CD14-positive monocyte (primary cell): Measurements from ENCODE around the gene TRHDE. TPM values are rescaled to one million over a fixed set of nuclear protein-coding genes. Genes with fewer than 3 reads are reported as not detected.

Experiments
- DNase-seq, 3 donors: peaks; one replicate each; pipeline ENCODE4 v3.0.0-alpha.2; 2011 to 2022
- H2AFZ ChIP-seq: 2 replicates; pipeline ENCODE4 v1.6.0; 2012; ENCODE audit warnings: mild to moderate bottlenecking, low read depth, low read length, inconsistent platforms; ENCODE audit not compliant: insufficient read depth, poor library complexity, severe bottlenecking
- H3K27ac ChIP-seq, 2 donors: 1 replicate in 1 of 2; 2 replicates in 1 of 2; pipeline ENCODE4 v1.5.1; 2012 to 2013; ENCODE audit warnings: low read length in 2 of 2, control low read depth in 1 of 2, inconsistent platforms in 1 of 2, low read depth in 1 of 2, mild to moderate bottlenecking in 1 of 2
- H3K27me3 ChIP-seq, 2 donors: one replicate each; pipeline versions ENCODE4 v1.6.0 to v1.6.1; 2011 to 2013; ENCODE audit warnings: low read length in 2 of 2; ENCODE audit not compliant: control insufficient read depth in 2 of 2, insufficient read depth in 2 of 2
- H3K36me3 ChIP-seq, 2 donors: replicated peaks in 1 of 2; 1 replicate in 1 of 2; 2 replicates in 1 of 2; pipeline versions ENCODE4 v1.5.1 to v1.6.1; 2012 to 2013; ENCODE audit warnings: low read length in 2 of 2, control low read depth in 1 of 2, inconsistent platforms in 1 of 2, mild to moderate bottlenecking in 1 of 2; ENCODE audit not compliant: insufficient read depth in 2 of 2, control insufficient read depth in 1 of 2
- H3K4me1 ChIP-seq, 2 donors: 1 replicate in 1 of 2; 2 replicates in 1 of 2; pipeline versions ENCODE4 v1.5.1 to v1.6.1; 2012 to 2013; ENCODE audit warnings: low read length in 2 of 2, control low read depth in 1 of 2, inconsistent platforms in 1 of 2, mild to moderate bottlenecking in 1 of 2, moderate library complexity in 1 of 2; ENCODE audit not compliant: insufficient read depth in 2 of 2, control insufficient read depth in 1 of 2
- H3K4me2 ChIP-seq: replicated peaks from 2 replicates; pipeline ENCODE3; 2012; ENCODE audit warnings: low read length, moderate library complexity, mild to moderate bottlenecking; ENCODE audit not compliant: poor library complexity, severe bottlenecking; ENCODE audit errors: extremely low read depth
- H3K4me3 ChIP-seq, 3 experiments: fragments of 200-600 bp in 1 of 3; sonication (generic) in 1 of 3; replicated peaks in 1 of 3; 1 replicate in 2 of 3; 2 replicates in 1 of 3; pipeline ENCODE4 v1.5.1; 2011 to 2013; ENCODE audit warnings: low read length in 3 of 3, mild to moderate bottlenecking in 3 of 3, control low read depth in 2 of 3, low read depth in 2 of 3, inconsistent platforms in 1 of 3, moderate library complexity in 1 of 3
- H3K79me2 ChIP-seq: 2 replicates; pipeline ENCODE4 v1.6.0; 2012; ENCODE audit warnings: mild to moderate bottlenecking, control low read depth, inconsistent platforms, low read length, moderate library complexity; ENCODE audit not compliant: insufficient read depth
- H3K9ac ChIP-seq: 2 replicates; pipeline ENCODE4 v1.6.0; 2017; ENCODE audit warnings: low read length, mild to moderate bottlenecking; ENCODE audit not compliant: insufficient read depth, poor library complexity, severe bottlenecking
- H3K9me3 ChIP-seq, 2 donors: replicated peaks in 1 of 2; 1 replicate in 1 of 2; 2 replicates in 1 of 2; pipeline versions ENCODE4 v1.5.1 to v1.6.1; 2012 to 2013; ENCODE audit warnings: low read length in 2 of 2, control low read depth in 1 of 2; ENCODE audit not compliant: control insufficient read depth in 1 of 2, insufficient read depth in 1 of 2
- H4K20me1 ChIP-seq: 2 replicates; pipeline ENCODE4 v1.6.0; 2012; ENCODE audit warnings: mild to moderate bottlenecking, low read length, control low read depth, moderate library complexity; ENCODE audit not compliant: insufficient read depth
- H3K27ac Mint-ChIP-seq, 7 donors: one replicate each; pipeline ENCODE4 v1.8.0; 2020; ENCODE audit warnings: mild to moderate bottlenecking in 7 of 7, mixed read lengths in 7 of 7, moderate library complexity in 6 of 7, inconsistent platforms in 2 of 7
- H3K27me3 Mint-ChIP-seq, 3 donors: one replicate each; pipeline ENCODE4 v1.8.0; 2021 to 2022; ENCODE audit warnings: low read depth in 3 of 3, mild to moderate bottlenecking in 3 of 3, mixed read lengths in 3 of 3, moderate library complexity in 3 of 3, inconsistent platforms in 1 of 3
- H3K36me3 Mint-ChIP-seq, 2 donors: one replicate each; pipeline ENCODE4 v1.8.0; 2020; ENCODE audit warnings: mixed read lengths in 2 of 2, inconsistent platforms in 1 of 2, mild to moderate bottlenecking in 1 of 2
- H3K4me1 Mint-ChIP-seq: one replicate; pipeline ENCODE4 v1.8.0; 2020; ENCODE audit warnings: mild to moderate bottlenecking, mixed read lengths
- H3K4me3 Mint-ChIP-seq, 2 donors: one replicate each; pipeline ENCODE4 v1.8.0; 2020; ENCODE audit warnings: mild to moderate bottlenecking in 2 of 2, mixed read lengths in 2 of 2, moderate library complexity in 1 of 2
- H3K9me3 Mint-ChIP-seq, 7 donors: one replicate each; pipeline ENCODE4 v1.8.0; 2020 to 2022; ENCODE audit warnings: mixed read lengths in 7 of 7, mild to moderate bottlenecking in 6 of 7, moderate library complexity in 6 of 7, inconsistent platforms in 2 of 7
- CTCF ChIP-seq: fragments of 200-600 bp; IDR thresholded peaks from one replicate; pipeline ENCODE4 v1.8.0; 2022; ENCODE audit warnings: antibody characterized with exemption, mild to moderate bottlenecking
- WGBS: methylation state at CpG from one replicate; pipeline ENCODE4 v1.1.5; 2013; ENCODE audit warnings: missing lambda C conversion rate; ENCODE audit not compliant: insufficient coverage; 5-methylcytosine and 5-hydroxymethylcytosine counted together
- intact Hi-C, 2 donors: fragments of 100-400 bp; cut with micrococcal nuclease; formaldehyde crosslinking; loops; one replicate each; pipeline versions ENCODE4 v1.15.0 to v1.15.1; 2023
- polyA plus RNA-seq, 3 donors: library from polyadenylated mRNA; depleted of rRNA in 1 of 3; unstranded in 2 of 3; stranded (reverse) in 1 of 3; fragments of 300-500 nt in 2 of 3; fragments of >200 nt in 1 of 3; fragmentation: Illumina TruSeq in 2 of 3; gene quantifications; 1 replicate in 2 of 3; 2 replicates in 1 of 3; pipeline ENCODE4 v1.2.3, GENCODE V29; 2012 to 2021

TRHDE gene
- polyA plus RNA-seq, 3 donors = not detected

- Mint-ChIP-seq H3K27me3 (peaks cover 0 to 2% (median 0%) of the 10 kb centered on the region in 3 donors), H3K9me3 (peaks cover 0 to 15% (median 2%) of the 10 kb centered on the region in 7 donors), H3K4me3 (no peak overlapping the region), H3K27ac (peak overlapping the region in 1 of 7 donors; percentile 27), H3K36me3 (no peaks in the 10 kb centered on the region), H3K4me1 (no peaks in the 10 kb centered on the region)
- H3K4me1 ChIP-seq = no peaks in the 10 kb centered on the region
- no peak for DNase-seq
- no peak overlapping the region for H3K27ac ChIP-seq
- no peak overlapping the region for H2AFZ ChIP-seq
- intact Hi-C loops = no loop called here
- H4K20me1 ChIP-seq = no peaks in the 10 kb centered on the region
- no peaks in the 10 kb centered on the region for H3K9me3 ChIP-seq
- H3K4me2 ChIP-seq = no peak overlapping the region
- no peak for TF ChIP-seq CTCF
- H3K79me2 ChIP-seq = no peaks in the 10 kb centered on the region
- H3K27me3 ChIP-seq = no peaks in the 10 kb centered on the region
- H3K36me3 ChIP-seq = no peaks in the 10 kb centered on the region
- WGBS = 100% methylated on average over 4 of the region's 7 CpGs
- H3K4me3 ChIP-seq = no peak overlapping the region
- no peak overlapping the region for H3K9ac ChIP-seq
Measured at GRCh38 chr12:72432037-72432604, 160.0 kb downstream of the TRHDE start.

GRCh38 chr12:72433298-72433697 is 161.1 kb downstream of the TRHDE start:
- no peak overlapping the region for H2AFZ ChIP-seq
- H3K36me3 Mint-ChIP-seq = no peaks in the 10 kb centered on the region
- peaks cover 0 to 15% (median 2%) of the 10 kb centered on the region in 7 donors for H3K9me3 Mint-ChIP-seq
- no peak overlapping the region for H3K4me3 ChIP-seq
- no peaks in the 10 kb centered on the region for H3K4me1 Mint-ChIP-seq
- H3K9me3 ChIP-seq = no peaks in the 10 kb centered on the region
- no peak overlapping the region for H3K4me2 ChIP-seq
- no peaks in the 10 kb centered on the region for H3K4me1 ChIP-seq
- H4K20me1 ChIP-seq = no peaks in the 10 kb centered on the region
- no peak overlapping the region for H3K9ac ChIP-seq
- intact Hi-C loops = no loop called here
- no peaks in the 10 kb centered on the region for H3K36me3 ChIP-seq
- no peak overlapping the region for H3K4me3 Mint-ChIP-seq
- no peaks in the 10 kb centered on the region for H3K27me3 ChIP-seq
- no peak overlapping the region for H3K27ac Mint-ChIP-seq
- no peak for DNase-seq
- no peak for TF ChIP-seq CTCF
- no peak overlapping the region for H3K27ac ChIP-seq
- peaks cover 0 to 2% (median 0%) of the 10 kb centered on the region in 3 donors for H3K27me3 Mint-ChIP-seq
- WGBS = no CpG with 5 or more reads among the region's 1 CpG
- H3K79me2 ChIP-seq = no peaks in the 10 kb centered on the region
